IMR-90 (cell line): ENCODE measurements around the gene KRTAP4-9. TPM values are rescaled to one million over a fixed set of nuclear protein-coding genes. Genes with fewer than 3 reads are reported as not detected.

Experiments used
- ATAC-seq: fragments of 200-7000 bp; cut with Tn5 transposase; 2 replicates; pipeline ENCODE4 v1.9.1; 2020; ENCODE audit warnings: low read depth, mild to moderate bottlenecking, moderate library complexity
- BruUV-seq: library from RNA; stranded (reverse); fragments of 400-500 nt; replicated peaks from 2 replicates; lab custom pipeline; 2021; lab: Mats Ljungman, UMichigan
- CTCF ChIA-PET: fragments of 300-600 bp; formaldehyde crosslinking; extraction: SDS; loops from one replicate; lab custom pipeline; 2021; ENCODE audit warnings: antibody characterized with exemption; lab: Yijun Ruan, JAX
- POLR2A ChIA-PET: fragments of 300-600 bp; sonication (Branson Sonifier 250); formaldehyde crosslinking; loops from one replicate; lab custom pipeline; 2022; ENCODE audit warnings: antibody characterized with exemption; ENCODE audit not compliant: unreplicated experiment; lab: Charles Lee
- DNase-seq: peaks from one replicate; pipeline ENCODE4 v3.0.0; 2013
- H2AFZ ChIP-seq: replicated peaks from 2 replicates; pipeline ENCODE3; 2013; ENCODE audit warnings: low read length, mild to moderate bottlenecking; ENCODE audit not compliant: poor library complexity
- H2AK5ac ChIP-seq: 2 replicates; pipeline ENCODE4 v1.6.1; 2013; ENCODE audit warnings: low read depth, low read length, inconsistent platforms
- H2AK9ac ChIP-seq: replicated peaks from 2 replicates; pipeline ENCODE3; 2013; ENCODE audit warnings: mild to moderate bottlenecking, low read depth, low read length, moderate library complexity; ENCODE audit not compliant: poor library complexity
- H2BK120ac ChIP-seq: 2 replicates; pipeline ENCODE4 v1.6.1; 2013; ENCODE audit warnings: low read depth, low read length, inconsistent platforms
- H2BK15ac ChIP-seq: 3 replicates; pipeline ENCODE4 v1.6.1; 2013; ENCODE audit warnings: low read depth, low read length, inconsistent platforms
- H2BK20ac ChIP-seq: 2 replicates; pipeline ENCODE4 v1.6.1; 2013; ENCODE audit warnings: low read depth, mild to moderate bottlenecking, inconsistent platforms, low read length, moderate library complexity
- H2BK5ac ChIP-seq: 2 replicates; pipeline ENCODE4 v1.6.1; 2013; ENCODE audit warnings: mild to moderate bottlenecking, low read depth, low read length, inconsistent platforms; ENCODE audit not compliant: poor library complexity, severe bottlenecking
- H3K14ac ChIP-seq: replicated peaks from 2 replicates; pipeline ENCODE4 v1.6.1; 2013; ENCODE audit warnings: low read depth, low read length, inconsistent platforms
- H3K18ac ChIP-seq: 2 replicates; pipeline ENCODE4 v1.6.1; 2013; ENCODE audit warnings: low read depth, low read length, control low read depth
- H3K23ac ChIP-seq: 2 replicates; pipeline ENCODE4 v1.6.1; 2013; ENCODE audit warnings: low read depth, low read length, inconsistent platforms
- H3K27ac ChIP-seq: 2 replicates; pipeline ENCODE4 v1.5.1; 2013; ENCODE audit warnings: mild to moderate bottlenecking, control low read depth, low read length; ENCODE audit not compliant: insufficient read depth
- H3K27me3 ChIP-seq: 2 replicates; pipeline ENCODE4 v1.6.1; 2013; ENCODE audit warnings: low read length; ENCODE audit not compliant: control insufficient read depth, insufficient read depth
- H3K36me3 ChIP-seq: 2 replicates; pipeline ENCODE4 v1.6.1; 2013; ENCODE audit warnings: low read length, mixed read lengths; ENCODE audit not compliant: control insufficient read depth, insufficient read depth
- H3K4ac ChIP-seq: 2 replicates; pipeline ENCODE4 v1.6.1; 2013; ENCODE audit warnings: low read depth, low read length, inconsistent platforms
- H3K4me1 ChIP-seq: 2 replicates; pipeline ENCODE4 v1.6.1; 2013; ENCODE audit warnings: low read length, mixed read lengths; ENCODE audit not compliant: control insufficient read depth, insufficient read depth
- H3K4me2 ChIP-seq: 2 replicates; pipeline ENCODE4 v1.6.1; 2013; ENCODE audit warnings: low read depth, mild to moderate bottlenecking, control low read depth, low read length, moderate library complexity
- H3K4me3 ChIP-seq: 2 replicates; pipeline ENCODE4 v1.5.1; 2013; ENCODE audit warnings: low read depth, mild to moderate bottlenecking, control low read depth, low read length, moderate library complexity; ENCODE audit not compliant: insufficient read depth
- H3K56ac ChIP-seq: 2 replicates; pipeline ENCODE4 v1.6.1; 2013; ENCODE audit warnings: low read length, inconsistent platforms; ENCODE audit not compliant: insufficient read depth; ENCODE audit errors: extremely low read depth
- H3K79me1 ChIP-seq, 2 experiments: 2 replicates each; pipeline ENCODE4 v1.6.1; 2013; ENCODE audit warnings: low read length in 2 of 2, inconsistent platforms in 1 of 2, low read depth in 1 of 2
- H3K9ac ChIP-seq: 2 replicates; pipeline ENCODE4 v1.6.1; 2013; ENCODE audit warnings: low read depth, low read length, control low read depth
- H3K9me1 ChIP-seq: 2 replicates; pipeline ENCODE4 v1.6.1; 2013; ENCODE audit warnings: low read length, inconsistent platforms; ENCODE audit not compliant: insufficient read depth
- H3K9me3 ChIP-seq: 2 replicates; pipeline ENCODE4 v1.6.1; 2013; ENCODE audit warnings: low read length; ENCODE audit not compliant: control insufficient read depth, insufficient read depth
- H4K20me1 ChIP-seq: 2 replicates; pipeline ENCODE4 v1.6.1; 2013; ENCODE audit warnings: low read length, inconsistent platforms; ENCODE audit not compliant: insufficient read depth
- H4K5ac ChIP-seq: 2 replicates; pipeline ENCODE4 v1.6.1; 2013; ENCODE audit warnings: mild to moderate bottlenecking, low read depth, low read length, control low read depth
- H4K8ac ChIP-seq, 2 experiments: 2 replicates each; pipeline ENCODE4 v1.6.1; 2013; ENCODE audit warnings: low read depth in 2 of 2, low read length in 2 of 2, control low read depth in 1 of 2, inconsistent platforms in 1 of 2
- H4K91ac ChIP-seq: 2 replicates; pipeline ENCODE4 v1.6.1; 2013; ENCODE audit warnings: low read depth, low read length, inconsistent platforms; ENCODE audit not compliant: insufficient read depth
- BHLHE40 ChIP-seq: fragments of 150-350 bp; IDR thresholded peaks from 2 replicates; pipeline ENCODE4 v1.6.1; 2016; ENCODE audit warnings: mild to moderate bottlenecking, low read depth, low read length
- CEBPB ChIP-seq: IDR thresholded peaks from 2 replicates; pipeline ENCODE4 v1.6.1; 2012; ENCODE audit warnings: low read depth, low read length, improper control_type of control experiment
- CHD1 ChIP-seq: IDR thresholded peaks from 2 replicates; pipeline ENCODE4 v1.6.1; 2012; ENCODE audit warnings: low read depth, low read length, improper control_type of control experiment
- FOS ChIP-seq: fragments of 150-350 bp; IDR thresholded peaks from 2 replicates; pipeline ENCODE4 v1.6.1; 2016; ENCODE audit warnings: low read depth, low read length
- MAFK ChIP-seq: IDR thresholded peaks from 2 replicates; pipeline ENCODE4 v1.6.1; 2012; ENCODE audit warnings: low read depth, low read length, improper control_type of control experiment
- MAZ ChIP-seq: IDR thresholded peaks from 2 replicates; pipeline ENCODE4 v1.6.1; 2012; ENCODE audit warnings: low read depth, mild to moderate bottlenecking, low read length, improper control_type of control experiment, moderate library complexity, borderline replicate concordance
- MXI1 ChIP-seq: IDR thresholded peaks from 2 replicates; pipeline ENCODE4 v1.6.1; 2012; ENCODE audit warnings: low read depth, mild to moderate bottlenecking, low read length, moderate library complexity, borderline replicate concordance
- NFE2L2 ChIP-seq: fragments of 150-350 bp; IDR thresholded peaks from 2 replicates; pipeline ENCODE4 v1.6.1; 2016; ENCODE audit warnings: low read depth, mild to moderate bottlenecking, low read length
- POLR2A ChIP-seq: IDR thresholded peaks from 2 replicates; pipeline ENCODE4 v1.6.1; 2012; ENCODE audit warnings: mild to moderate bottlenecking, low read depth, low read length
- RAD21 ChIP-seq: IDR thresholded peaks from 2 replicates; pipeline ENCODE4 v1.6.1; 2012; ENCODE audit warnings: low read length, improper control_type of control experiment
- RCOR1 ChIP-seq: IDR thresholded peaks from 2 replicates; pipeline ENCODE4 v1.6.1; 2012; ENCODE audit warnings: mild to moderate bottlenecking, low read length, improper control_type of control experiment; ENCODE audit not compliant: insufficient replicate concordance
- RFX5 ChIP-seq: IDR thresholded peaks from 2 replicates; pipeline ENCODE4 v1.8.0; 2012; ENCODE audit warnings: low read depth, mild to moderate bottlenecking, low read length, moderate library complexity
- SMC3 ChIP-seq: fragments of 150-350 bp; IDR thresholded peaks from 2 replicates; pipeline ENCODE4 v1.6.1; 2016; ENCODE audit warnings: low read depth, mild to moderate bottlenecking, antibody characterized with exemption, low read length, moderate library complexity
- WGBS, 2 experiments: methylation state at CpG; one replicate each; pipeline versions ENCODE4 v1.1.5 to v1.1.7; 2013; ENCODE audit warnings: missing lambda C conversion rate in 2 of 2; ENCODE audit not compliant: insufficient read length in 1 of 2; ENCODE audit errors: extremely low coverage in 2 of 2; 5-methylcytosine and 5-hydroxymethylcytosine counted together
- dilution Hi-C: fragments of 300-500 bp; cut with HindIII; formaldehyde crosslinking; loops from one replicate; pipeline ENCODE4 v1.14.3; 2018; ENCODE audit warnings: low sequenced_read_pairs; ENCODE audit not compliant: unreplicated experiment
- in situ Hi-C: fragments of 300-500 bp; cut with MboI; formaldehyde crosslinking; loops from 3 replicates; pipeline ENCODE4 v1.14.3; 2019; ENCODE audit warnings: low sequenced_read_pairs, inconsistent platforms, mixed read lengths
- intact Hi-C: fragments of 100-400 bp; cut with micrococcal nuclease; formaldehyde crosslinking; loops from 2 replicates; pipeline ENCODE4 v1.10.0; 2022
- polyA plus RNA-seq, 3 experiments: library from polyadenylated mRNA; depleted of rRNA; stranded (reverse); fragments of >200 nt; gene quantifications; 2 replicates each; pipeline ENCODE4 v1.2.3, GENCODE V29; 2012; ENCODE audit warnings: low replicate concordance in 1 of 3
- total RNA-seq: library from RNA; depleted of rRNA; stranded (reverse); fragments of >200 nt; gene quantifications from 2 replicates; pipeline ENCODE4 v1.2.3, GENCODE V29; 2012
- TF ChIP-seq, protein P1 (sequence below): conservative IDR thresholded peaks from 2 replicates; pipeline ENCODE4 v1.5.1; 2012; ENCODE audit warnings: mild to moderate bottlenecking, low read depth, low read length, improper control_type of control experiment
- TF ChIP-seq, protein P2 (sequence below): fragments of 150-350 bp; IDR thresholded peaks from 2 replicates; pipeline ENCODE4 v1.6.1; 2016; ENCODE audit warnings: low read depth, mild to moderate bottlenecking, low read length, moderate library complexity, borderline replicate concordance

The KRTAP4-9 gene
- total and polyA plus RNA-seq, 2 of the 4 experiments (the other 2 are of a cell fraction) = 0.24 TPM; not detected in 1

DNA sequence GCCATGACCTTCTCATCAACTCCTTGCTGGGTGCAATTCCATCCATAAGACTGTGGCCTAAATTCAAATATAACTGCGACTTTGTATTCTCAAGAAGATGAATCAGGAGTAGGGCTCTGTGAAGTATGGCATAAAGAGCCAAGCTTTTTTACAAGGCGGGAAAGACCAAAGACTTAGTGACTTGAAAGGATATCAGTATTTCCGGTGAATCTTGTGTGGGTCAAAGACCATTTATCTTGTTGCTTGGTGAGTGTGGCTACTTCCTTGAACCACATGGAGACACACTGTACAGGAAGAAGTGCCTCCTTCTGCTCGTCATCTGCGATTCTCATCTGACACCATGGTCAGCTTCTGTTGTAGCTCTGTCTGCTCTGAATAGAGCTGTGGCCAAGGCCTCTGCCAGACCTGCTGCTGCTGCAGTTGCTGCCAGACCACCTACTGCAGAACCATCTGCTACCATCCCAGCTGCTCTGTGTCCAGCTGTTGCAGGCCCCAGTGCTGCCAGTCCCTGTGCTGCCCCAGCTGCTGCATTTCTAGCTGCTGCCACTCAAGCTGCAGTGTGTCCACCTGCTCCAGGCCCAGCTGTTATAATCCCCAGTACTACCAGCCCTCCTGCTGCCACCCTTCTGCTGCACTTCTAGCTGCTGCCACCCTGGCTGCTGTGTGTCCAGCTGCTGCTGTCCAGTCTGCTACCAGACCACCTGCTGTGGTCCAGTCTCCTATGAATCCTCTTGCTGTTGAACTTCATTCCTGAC lies 33.4 kb upstream of the KRTAP4-9 start:
- peak overlapping the region; percentile 42 for H2BK20ac ChIP-seq
- H2BK120ac ChIP-seq = peak overlapping the region; percentile 56
- dilution Hi-C loops = no loop called here
- H2AK9ac ChIP-seq = no peak overlapping the region
- H2BK15ac ChIP-seq = peak overlapping the region; percentile 60; the same call in 1 of the 3 replicates
- no CpG with 5 or more reads among the region's 5 CpGs for WGBS, 2 experiments
- H2AFZ ChIP-seq = peak overlapping the region; percentile 46
- no peak overlapping the region for H3K18ac ChIP-seq
- no peak overlapping the region for H3K4me2 ChIP-seq
- H3K79me1 ChIP-seq = no peaks in the 10 kb centered on the region
- H3K14ac ChIP-seq = peak overlapping the region; percentile 22; the same call in 1 of the 2 replicates
- H3K36me3 ChIP-seq = no peaks in the 10 kb centered on the region
- intact Hi-C loops = no loop called here
- no peak overlapping the region for H4K8ac ChIP-seq
- no TSS peak for BruUV-seq
- H2BK5ac ChIP-seq = peak overlapping the region; percentile 6
- POLR2A ChIA-PET = no interaction called here
- peaks cover 4% of the 10 kb centered on the region; the same call in 1 of the 2 replicates for H3K9me1 ChIP-seq
- H4K5ac ChIP-seq = no peak overlapping the region
- H3K56ac ChIP-seq = no peak overlapping the region
- ATAC-seq (no peak), DNase-seq (no peak)
- H2AK5ac ChIP-seq = peak overlapping the region; percentile 66
- no peaks in the 10 kb centered on the region; the same call in 1 of the 2 replicates for H3K4me1 ChIP-seq
- no peaks in the 10 kb centered on the region for H3K9me3 ChIP-seq
- no peaks in the 10 kb centered on the region for H3K27me3 ChIP-seq
- in situ Hi-C loops = no loop called here
- no peaks in the 10 kb centered on the region for H4K20me1 ChIP-seq
- peak overlapping the region; percentile 41 for H3K4ac ChIP-seq
- H3K27ac ChIP-seq = no peak overlapping the region
- H3K23ac ChIP-seq = no peak overlapping the region
- no peak overlapping the region for H3K9ac ChIP-seq
- no peak overlapping the region for H3K4me3 ChIP-seq
- peak overlapping the region; percentile 57 for H4K91ac ChIP-seq
- CTCF ChIA-PET = no interaction called here
- TF ChIP-seq MAZ (no peak), FOS (no peak), CEBPB (no peak), NFE2L2 (no peak), RAD21 (no peak), SMC3 (no peak), CHD1 (no peak), RCOR1 (no peak), RFX5 (no peak), BHLHE40 (no peak), POLR2A (no peak), MXI1 (no peak), MAFK (no peak)
- TF ChIP-seq, protein P1, sequence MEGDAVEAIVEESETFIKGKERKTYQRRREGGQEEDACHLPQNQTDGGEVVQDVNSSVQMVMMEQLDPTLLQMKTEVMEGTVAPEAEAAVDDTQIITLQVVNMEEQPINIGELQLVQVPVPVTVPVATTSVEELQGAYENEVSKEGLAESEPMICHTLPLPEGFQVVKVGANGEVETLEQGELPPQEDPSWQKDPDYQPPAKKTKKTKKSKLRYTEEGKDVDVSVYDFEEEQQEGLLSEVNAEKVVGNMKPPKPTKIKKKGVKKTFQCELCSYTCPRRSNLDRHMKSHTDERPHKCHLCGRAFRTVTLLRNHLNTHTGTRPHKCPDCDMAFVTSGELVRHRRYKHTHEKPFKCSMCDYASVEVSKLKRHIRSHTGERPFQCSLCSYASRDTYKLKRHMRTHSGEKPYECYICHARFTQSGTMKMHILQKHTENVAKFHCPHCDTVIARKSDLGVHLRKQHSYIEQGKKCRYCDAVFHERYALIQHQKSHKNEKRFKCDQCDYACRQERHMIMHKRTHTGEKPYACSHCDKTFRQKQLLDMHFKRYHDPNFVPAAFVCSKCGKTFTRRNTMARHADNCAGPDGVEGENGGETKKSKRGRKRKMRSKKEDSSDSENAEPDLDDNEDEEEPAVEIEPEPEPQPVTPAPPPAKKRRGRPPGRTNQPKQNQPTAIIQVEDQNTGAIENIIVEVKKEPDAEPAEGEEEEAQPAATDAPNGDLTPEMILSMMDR = no peak
- TF ChIP-seq, protein P2, sequence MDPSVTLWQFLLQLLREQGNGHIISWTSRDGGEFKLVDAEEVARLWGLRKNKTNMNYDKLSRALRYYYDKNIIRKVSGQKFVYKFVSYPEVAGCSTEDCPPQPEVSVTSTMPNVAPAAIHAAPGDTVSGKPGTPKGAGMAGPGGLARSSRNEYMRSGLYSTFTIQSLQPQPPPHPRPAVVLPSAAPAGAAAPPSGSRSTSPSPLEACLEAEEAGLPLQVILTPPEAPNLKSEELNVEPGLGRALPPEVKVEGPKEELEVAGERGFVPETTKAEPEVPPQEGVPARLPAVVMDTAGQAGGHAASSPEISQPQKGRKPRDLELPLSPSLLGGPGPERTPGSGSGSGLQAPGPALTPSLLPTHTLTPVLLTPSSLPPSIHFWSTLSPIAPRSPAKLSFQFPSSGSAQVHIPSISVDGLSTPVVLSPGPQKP = no peak
